ENCODE results near the gene QRICH1.

DNA sequence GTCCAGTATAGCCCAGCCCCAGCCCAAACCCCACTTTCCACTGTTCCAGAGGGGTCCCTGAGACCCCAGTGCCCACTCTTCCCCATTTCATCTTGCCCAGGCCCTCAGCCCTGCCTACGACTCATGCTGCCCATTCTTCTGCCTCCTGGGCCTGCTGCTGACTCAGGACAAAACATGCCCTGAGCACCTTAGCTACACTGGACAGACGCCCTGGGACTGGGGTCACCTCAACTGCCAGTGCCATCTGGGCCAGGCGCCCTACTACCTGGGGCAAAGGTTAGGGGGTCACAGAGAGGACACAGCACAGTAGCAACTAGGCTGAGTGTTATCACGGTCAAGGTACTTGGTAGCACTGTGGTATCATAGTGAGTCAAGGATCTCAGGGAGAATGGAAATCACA is 41.6 kb upstream of the QRICH1 start:
- TF ChIP-seq CTCF (IDR thresholded peaks at IDR 0.05): no peak
- TF ChIP-seq ZFX (IDR thresholded peaks at IDR 0.05; ENCODE audit: borderline replicate concordance): no peak

Data from 22Rv1 (cell line).